Measurements from ENCODE around the gene AP3D1. TPM values are rescaled to one million over a fixed set of nuclear protein-coding genes. Genes with fewer than 3 reads are reported as not detected.
A peak's percentile ranks its signal among the peaks of the same experiment; 100 is the strongest.

AP3D1 gene
- total and polyA plus RNA-seq, 9 of the 15 experiments (the other 6 are each of a cell fraction or from before 2014, with no cell fraction given): 1.2 to 86.1 (median 35.9) TPM

- in situ Hi-C loops (cut with MboI) (no loop called here), intact Hi-C loops (cut with micrococcal nuclease) (no loop called here)
- no peak overlapping the region for H2AFZ ChIP-seq (ENCODE audit: low read depth, low read length)
- peaks cover 0 to 51% of the 10 kb centered on the region in 2 experiments; a peak in 2 of 5 replicates for H3K4me1 ChIP-seq (replicated peaks in 1 of 2; ENCODE audit: control insufficient read depth in 2 of 2, insufficient read depth in 2 of 2, low read length in 2 of 2)
- no peak overlapping the region for H3K4me2 ChIP-seq (ENCODE audit: insufficient read depth, low read length)
- ATAC-seq: no peak
- TF ChIP-seq EP400 (IDR thresholded peaks at IDR 0.05): no peak
- no peak for TF ChIP-seq ZBTB17 (CRISPR knock-in tag; IDR thresholded peaks at IDR 0.05)
- no peak for TF ChIP-seq PTBP1 (IDR thresholded peaks at IDR 0.05; ENCODE audit: low read depth, low read length)
- TF ChIP-seq PHTF2 (CRISPR knock-in tag; IDR thresholded peaks at IDR 0.05): no peak
- no peak for TF ChIP-seq EGR1 (conservative IDR thresholded peaks at IDR 0.05)
- no peak for TF ChIP-seq XRCC5 (IDR thresholded peaks at IDR 0.05; ENCODE audit: low read depth, low read length)
- TF ChIP-seq MCM5 (IDR thresholded peaks at IDR 0.05; ENCODE audit: low read depth): no peak
- TF ChIP-seq TCF7L2 (IDR thresholded peaks at IDR 0.05; ENCODE audit: low read depth, low read length): no peak
- TF ChIP-seq KAT2B (IDR thresholded peaks at IDR 0.05; ENCODE audit: low read depth, low read length): no peak
- no peak for TF ChIP-seq HNRNPL (IDR thresholded peaks at IDR 0.05; ENCODE audit: low read depth, low read length)
- TF ChIP-seq SMAD2 (IDR thresholded peaks at IDR 0.05; ENCODE audit: low read depth, low read length): no peak
- no peak for TF ChIP-seq ATF7 (IDR thresholded peaks at IDR 0.05)
- no peak for TF ChIP-seq MBD2 (IDR thresholded peaks at IDR 0.05; ENCODE audit: borderline replicate concordance, low read depth)
- no peak for TF ChIP-seq KLF16 (IDR thresholded peaks at IDR 0.05)
- TF ChIP-seq JUN (IDR thresholded peaks at IDR 0.05; ENCODE audit: borderline replicate concordance, low read depth, low read length): no peak
- no peak for TF ChIP-seq JUN (CRISPR knock-in tag; IDR thresholded peaks at IDR 0.05; ENCODE audit: borderline replicate concordance)
- no peak for TF ChIP-seq LEF1 (IDR thresholded peaks at IDR 0.05)
- FAIRE-seq: no peak
- no TSS peak for BruUV-seq (replicated peaks)
- WGBS (ENCODE audit: insufficient coverage, low coverage, missing lambda C conversion rate): 96% methylated on average over 20 of the region's 22 CpGs
- H3K9ac ChIP-seq (ENCODE audit: insufficient read depth in 1 of 2, low read depth in 2 of 2, low read length in 2 of 2): peak overlapping the region in 1 of 2 experiments; percentile 31; a peak in 1 of 4 replicates
- no peaks in the 10 kb centered on the region for H3K9me3 ChIP-seq (replicated peaks; ENCODE audit: control insufficient read depth, insufficient read depth, low read depth, low read length)
- DNase-seq (ENCODE audit: extremely low read depth in 1 of 4, low spot score in 3 of 4): no peak
- no peaks in the 10 kb centered on the region for H3K27me3 ChIP-seq (ENCODE audit: control insufficient read depth in 2 of 2, insufficient read depth in 2 of 2, low read length in 2 of 2)
- ChIA-PET CTCF (ENCODE audit: low intra/inter-chr PET ratio) (no interaction called here), POLR2A (interaction anchor here (1.1 to 1.5 kb wide), 3 partner anchors 9 to 12 kb away, joined by 3 to 5 read pairs (median 3); no protein-coding TSS in a partner anchor)
- no peak overlapping the region for H3K4me3 ChIP-seq
- peaks cover 78% of the 10 kb centered on the region for H3K36me3 ChIP-seq (ENCODE audit: control insufficient read depth, insufficient read depth, low read length)
- no peak overlapping the region for H3K27ac ChIP-seq (ENCODE audit: extremely low read depth, low read depth, low read length)
- H3K9me1 ChIP-seq (ENCODE audit: control insufficient read depth, insufficient read depth, low read length): peaks cover 5% of the 10 kb centered on the region
- H4K20me1 ChIP-seq (replicated peaks; ENCODE audit: control insufficient read depth, insufficient read depth, low read length): peaks cover 29% of the 10 kb centered on the region
- peaks cover 90% of the 10 kb centered on the region for H3K79me2 ChIP-seq (ENCODE audit: control insufficient read depth, insufficient read depth, low read length)
These were observed 29.7 kb upstream of the AP3D1 start for GRCh38 chr19:2180881-2181632.
